GM12801 (cell line): ENCODE data around the gene TMEM63C.

Experiments used
- CTCF ChIP-seq: IDR thresholded peaks from one replicate; pipeline ENCODE4 v1.5.1; 2011; ENCODE audit warnings: control low read depth; ENCODE audit not compliant: insufficient read length; ENCODE audit errors: extremely low read depth

The TMEM63C gene

GRCh38 chr14:77249286-77249685 lies 67.7 kb downstream of the TMEM63C start:
- TF ChIP-seq CTCF = no peak

- no peak for TF ChIP-seq CTCF
Observed at GRCh38 chr14:77250927-77251326, 69.3 kb downstream of the TMEM63C start.

GRCh38 chr14:77251870-77252269 lies 70.3 kb downstream of the TMEM63C start:
- no peak for TF ChIP-seq CTCF

- TF ChIP-seq CTCF = no peak
Observed at GRCh38 chr14:77253333-77254190, 72.0 kb downstream of the TMEM63C start.

- TF ChIP-seq CTCF = no peak
Observed at GRCh38 chr14:77256694-77257093, 75.1 kb downstream of the TMEM63C start.

- TF ChIP-seq CTCF = no peak
Observed at GRCh38 chr14:77257700-77258099, 76.1 kb downstream of the TMEM63C start.

- no peak for TF ChIP-seq CTCF
Observed at GRCh38 chr14:77258566-77258965, 77.0 kb downstream of the TMEM63C start.
